BJ (cell line): ENCODE results near the gene SAMD9L. TPM values are rescaled to one million over a fixed set of nuclear protein-coding genes. Genes with fewer than 3 reads are reported as not detected.

Experiments used
- CTCF ChIA-PET: fragments of 350-600 bp; formaldehyde crosslinking; extraction: SDS; loops from one replicate; lab custom pipeline; 2021; ENCODE audit warnings: antibody characterized with exemption, inconsistent platforms; lab: Yijun Ruan, JAX
- POLR2A ChIA-PET: fragments of 300-600 bp; sonication (Branson Sonifier 250); formaldehyde crosslinking; extraction: SDS; loops from one replicate; lab custom pipeline; 2021; ENCODE audit warnings: antibody characterized with exemption; lab: Charles Lee
- DNase-seq: peaks from one replicate; pipeline ENCODE4 v3.0.0-alpha.2; 2011; ENCODE audit warnings: low read depth
- H3K27me3 ChIP-seq: 2 replicates; pipeline ENCODE4 v1.6.0; 2011; ENCODE audit warnings: low read length; ENCODE audit not compliant: control insufficient read depth, insufficient read depth
- H3K36me3 ChIP-seq: 2 replicates; pipeline ENCODE4 v1.5.1; 2011; ENCODE audit warnings: low read length; ENCODE audit not compliant: control insufficient read depth, insufficient read depth
- H3K4me3 ChIP-seq: 2 replicates; pipeline ENCODE4 v1.5.1; 2011; ENCODE audit warnings: low read depth, mild to moderate bottlenecking, control low read depth, low read length
- polyA plus RNA-seq: library from polyadenylated mRNA; depleted of rRNA; stranded (reverse); fragments of >200 nt; gene quantifications from 2 replicates; pipeline ENCODE4 v1.2.3, GENCODE V29; 2011
- TF ChIP-seq, protein P1 (sequence below): IDR thresholded peaks from 2 replicates; pipeline ENCODE4 v1.5.1; 2011; ENCODE audit warnings: low read depth, mild to moderate bottlenecking, control low read depth, inconsistent platforms, low read length, moderate library complexity; ENCODE audit not compliant: insufficient read depth

SAMD9L gene
- polyA plus RNA-seq, 1 experiment, result 2.0 TPM

DNA sequence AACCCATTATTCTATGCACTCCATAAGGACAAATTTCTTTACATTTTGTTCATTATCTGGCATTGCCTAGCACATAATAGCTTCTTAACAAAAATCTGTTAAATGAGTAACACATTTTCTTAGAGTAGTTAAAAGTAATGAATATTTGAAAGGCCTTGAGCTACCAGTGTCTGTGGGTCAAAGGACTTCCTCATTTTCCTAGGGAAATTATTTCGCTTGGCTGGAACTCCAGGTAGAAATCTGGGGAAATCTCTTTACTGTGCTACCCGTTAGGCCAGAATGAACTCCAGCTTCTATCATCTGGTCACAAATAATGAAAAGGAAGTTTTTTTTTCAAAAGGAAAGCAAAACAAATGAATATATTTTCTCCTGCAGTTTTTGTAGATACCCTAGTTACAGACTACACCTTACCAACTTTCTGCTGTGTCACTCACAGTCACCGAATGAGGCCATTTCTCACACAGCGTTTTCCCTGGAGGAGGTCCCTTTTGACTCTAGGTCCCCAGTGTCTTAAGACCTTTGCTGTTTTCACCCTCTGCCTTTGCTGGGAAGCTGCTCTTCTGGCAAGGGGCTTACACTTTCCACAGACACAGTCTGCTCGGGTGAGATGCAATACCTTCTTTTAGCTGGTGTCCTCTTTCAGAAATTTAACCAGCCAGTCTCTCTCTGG is 1.6 kb downstream of the SAMD9L start:
- CTCF ChIA-PET, result no interaction called here
- no peak for DNase-seq

DNA sequence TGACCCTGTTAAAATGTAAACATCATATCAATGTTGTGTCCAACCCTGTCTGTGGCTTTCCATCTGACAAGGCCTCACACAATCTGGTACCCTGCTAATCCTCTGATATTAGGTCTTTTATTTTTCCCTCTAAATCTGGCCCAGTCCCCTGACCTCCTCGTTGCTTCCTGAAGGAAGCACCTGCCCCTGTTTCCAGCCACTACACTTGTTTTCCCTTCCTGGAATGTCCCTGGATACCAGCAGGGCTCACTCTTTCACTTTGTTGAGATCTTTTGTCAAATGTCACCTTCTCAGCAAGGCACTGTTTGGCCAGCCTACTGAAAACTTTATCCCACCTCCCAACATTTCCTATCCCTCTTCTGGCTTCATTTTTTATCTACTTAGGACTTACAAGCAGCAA is 2.1 kb downstream of the SAMD9L start:
- Histone ChIP-seq H3K27me3 (no peaks in the 10 kb centered on the region), H3K4me3 (no peak overlapping the region), H3K36me3 (no peaks in the 10 kb centered on the region)
- DNase-seq, result no peak
- ChIA-PET POLR2A (no interaction called here), CTCF (no interaction called here)
- TF ChIP-seq, protein P1, sequence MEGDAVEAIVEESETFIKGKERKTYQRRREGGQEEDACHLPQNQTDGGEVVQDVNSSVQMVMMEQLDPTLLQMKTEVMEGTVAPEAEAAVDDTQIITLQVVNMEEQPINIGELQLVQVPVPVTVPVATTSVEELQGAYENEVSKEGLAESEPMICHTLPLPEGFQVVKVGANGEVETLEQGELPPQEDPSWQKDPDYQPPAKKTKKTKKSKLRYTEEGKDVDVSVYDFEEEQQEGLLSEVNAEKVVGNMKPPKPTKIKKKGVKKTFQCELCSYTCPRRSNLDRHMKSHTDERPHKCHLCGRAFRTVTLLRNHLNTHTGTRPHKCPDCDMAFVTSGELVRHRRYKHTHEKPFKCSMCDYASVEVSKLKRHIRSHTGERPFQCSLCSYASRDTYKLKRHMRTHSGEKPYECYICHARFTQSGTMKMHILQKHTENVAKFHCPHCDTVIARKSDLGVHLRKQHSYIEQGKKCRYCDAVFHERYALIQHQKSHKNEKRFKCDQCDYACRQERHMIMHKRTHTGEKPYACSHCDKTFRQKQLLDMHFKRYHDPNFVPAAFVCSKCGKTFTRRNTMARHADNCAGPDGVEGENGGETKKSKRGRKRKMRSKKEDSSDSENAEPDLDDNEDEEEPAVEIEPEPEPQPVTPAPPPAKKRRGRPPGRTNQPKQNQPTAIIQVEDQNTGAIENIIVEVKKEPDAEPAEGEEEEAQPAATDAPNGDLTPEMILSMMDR, result no peak

More for the DNA sequence above, 1.6 kb downstream of the SAMD9L start:
- TF ChIP-seq, protein P1, result no peak
- POLR2A ChIA-PET, result no interaction called here
- H3K36me3 ChIP-seq, result no peaks in the 10 kb centered on the region
- H3K4me3 ChIP-seq, result peak overlapping the region; percentile 30
- H3K27me3 ChIP-seq, result no peaks in the 10 kb centered on the region

DNA sequence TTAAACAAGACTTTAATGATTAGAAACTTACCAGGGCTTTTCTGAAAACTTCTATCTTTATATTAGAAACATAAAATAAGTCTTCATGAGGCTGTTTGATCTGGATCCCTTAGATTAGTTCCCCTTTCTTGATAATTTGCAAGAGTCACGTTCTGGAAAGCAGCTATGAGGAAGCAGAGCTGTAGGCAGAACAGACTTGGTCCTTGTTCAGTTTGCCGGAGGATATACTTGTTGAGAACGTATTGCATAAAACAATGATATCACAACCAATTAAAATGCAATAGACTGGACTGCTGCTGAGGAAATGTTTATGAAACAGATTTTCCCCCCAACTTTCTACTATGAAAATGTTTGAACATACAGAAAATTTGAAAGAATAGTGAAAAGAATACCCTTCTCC is 2.8 kb downstream of the SAMD9L start:
- POLR2A ChIA-PET, result no interaction called here
- TF ChIP-seq, protein P1, result no peak
- no peak for DNase-seq

GRCh38 chr7:93142127-93142526 is 6.1 kb downstream of the SAMD9L start:
- Histone ChIP-seq H3K36me3 (no peaks in the 10 kb centered on the region), H3K27me3 (no peaks in the 10 kb centered on the region), H3K4me3 (no peak overlapping the region)
- no peak for DNase-seq
- TF ChIP-seq, protein P1, result no peak
- ChIA-PET CTCF (interaction anchor here (1.8 kb wide), 1 partner anchor 24 kb away, joined by 5 read pairs; the partner anchor contains the start of gene SAMD9), POLR2A (no interaction called here)

More for the DNA sequence above, 2.8 kb downstream of the SAMD9L start:
- CTCF ChIA-PET, result interaction anchor here (1.2 kb wide), 1 partner anchor 11 kb away, joined by 6 read pairs; no protein-coding TSS in a partner anchor
- no peaks in the 10 kb centered on the region for H3K27me3 ChIP-seq
- no peak overlapping the region for H3K4me3 ChIP-seq
- no peaks in the 10 kb centered on the region for H3K36me3 ChIP-seq

DNA sequence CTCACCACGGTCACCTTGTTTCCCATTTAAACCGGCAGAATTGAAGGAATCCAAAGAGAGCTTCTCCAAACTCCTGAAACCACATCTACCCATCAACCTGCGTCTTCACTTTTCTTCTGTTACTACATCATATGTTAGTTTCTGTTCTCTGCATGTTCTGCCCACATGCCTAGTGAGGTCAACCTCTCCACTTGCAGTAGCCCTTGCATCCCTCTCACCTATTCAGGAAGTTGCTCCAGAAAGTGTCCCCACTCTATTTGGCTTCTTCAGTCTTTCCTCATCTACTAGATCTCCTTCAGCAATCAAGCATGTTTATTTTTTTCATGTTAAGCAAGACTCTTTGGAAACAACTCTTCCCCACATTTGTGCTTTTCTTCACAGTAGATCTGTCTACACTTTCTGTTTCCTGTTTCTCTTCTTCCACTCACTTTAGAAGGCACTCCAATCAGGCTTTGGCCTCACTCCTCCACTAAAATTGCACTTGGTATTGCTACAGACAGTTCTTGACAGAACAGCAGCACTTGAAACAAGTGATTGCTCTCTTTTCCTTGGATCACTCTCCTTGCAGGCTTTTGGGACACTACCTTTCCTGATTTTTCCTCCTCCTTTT is 7.5 kb downstream of the SAMD9L start:
- TF ChIP-seq, protein P1, result no peak
- DNase-seq, result no peak
- no peaks in the 10 kb centered on the region for H3K27me3 ChIP-seq
- no peak overlapping the region for H3K4me3 ChIP-seq
- ChIA-PET POLR2A (no interaction called here), CTCF (no interaction called here)
- no peaks in the 10 kb centered on the region for H3K36me3 ChIP-seq
